ENCODE results near the gene ANP32A.

- TF ChIP-seq POLR2AphosphoS5 (IDR thresholded peaks at IDR 0.05; ENCODE audit: low read depth, low read length) (no peak), TAF1 (IDR thresholded peaks at IDR 0.05; ENCODE audit: borderline replicate concordance, insufficient read depth, low read length) (no peak)
Measured at GRCh38 chr15:68749365-68749764, 71.3 kb downstream of the ANP32A start.
